ENCODE results near the gene LRRC58. TPM values are rescaled to one million over a fixed set of nuclear protein-coding genes. Genes with fewer than 3 reads are reported as not detected.

Gene LRRC58
- total RNA-seq, 1 experiment from 2014 or later = 34.8 TPM

DNA sequence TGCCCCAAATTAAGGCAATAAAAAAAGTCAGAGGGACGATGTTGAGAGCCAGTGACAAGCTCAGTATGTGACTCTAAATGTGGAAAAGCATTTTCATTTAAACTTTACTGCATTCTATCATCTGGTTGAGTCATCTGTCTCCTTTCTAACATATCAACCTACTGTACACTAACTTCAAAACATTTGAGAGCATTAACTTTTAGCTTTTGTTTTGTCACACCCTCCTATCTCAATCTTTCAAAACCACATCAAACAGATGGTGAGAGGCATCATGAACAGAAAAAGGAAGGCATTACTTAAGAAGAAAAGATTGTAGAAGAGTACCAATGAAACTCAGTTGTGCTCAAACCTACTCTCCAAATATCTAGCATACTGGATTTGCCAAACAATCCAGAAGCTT, 4.8 kb downstream of the LRRC58 start:
- RAD21 ChIA-PET (ENCODE audit: low non-redundant PET in 1 of 2, low total read pairs in 2 of 2, uncharacterized antibody in 2 of 2, unreplicated experiment in 2 of 2) = no interaction called here
- Histone ChIP-seq H3K9me2 (ENCODE audit: insufficient read depth) (no peaks in the 10 kb centered on the region), H3K79me2 (ENCODE audit: insufficient read depth, low read length) (peaks cover 95% of the 10 kb centered on the region), H3K9me3 (ENCODE audit: control insufficient read depth in 1 of 2, insufficient read depth in 1 of 2, low read depth in 1 of 2, low read length in 2 of 2) (peaks cover 0 to 5% of the 10 kb centered on the region in 2 experiments; a peak in 2 of 4 replicates), H4K20me1 (ENCODE audit: insufficient read depth) (peaks cover 16% of the 10 kb centered on the region; the same call in 1 of the 2 replicates), H2AFZ (ENCODE audit: low read depth, low read length, poor library complexity, severe bottlenecking) (no peak overlapping the region), H3K27me3 (ENCODE audit: insufficient read depth, low read length) (no peaks in the 10 kb centered on the region), H3K4me2 (ENCODE audit: low read length) (no peak overlapping the region), H3K9ac (ENCODE audit: low read length) (no peak overlapping the region), H3K4me1 (ENCODE audit: control insufficient read depth in 1 of 2, insufficient read depth in 2 of 2, low read length in 2 of 2) (peaks cover 7 to 22% of the 10 kb centered on the region in 2 experiments; a peak in 3 of 4 replicates), H3K27ac (ENCODE audit: low read depth, low read length) (no peak overlapping the region), H3K36me3 (ENCODE audit: control insufficient read depth in 1 of 2, insufficient read depth in 2 of 2, low read length in 2 of 2) (peaks cover 3 to 31% of the 10 kb centered on the region in 2 experiments; a peak in 2 of 4 replicates), H3K4me3 (replicated peaks in 1 of 2; ENCODE audit: low read depth in 1 of 2, low read length in 2 of 2) (no peak overlapping the region)
- no peak for TF ChIP-seq EZH2phosphoT487 (IDR thresholded peaks at IDR 0.05; ENCODE audit: borderline replicate concordance)
- no peak for TF ChIP-seq ZBTB33 (IDR thresholded peaks at IDR 0.05; ENCODE audit: extremely low read depth, insufficient replicate concordance, low read length)
- no peak for TF ChIP-seq JUND (IDR thresholded peaks at IDR 0.05)
- intact Hi-C loops (cut with micrococcal nuclease) = no loop called here
- no TSS peak for BruUV-seq (replicated peaks)
- DNase-seq (ENCODE audit: low read depth, low spot score) (no peak), ATAC-seq (no peak)
- CTCF ChIA-PET = no interaction called here
- POLR2A ChIA-PET = no interaction called here

GRCh38 chr3:120341658-120342346, 7.4 kb downstream of the LRRC58 start:
- Histone ChIP-seq H3K27ac (ENCODE audit: low read depth, low read length) (no peak overlapping the region), H3K36me3 (ENCODE audit: control insufficient read depth in 1 of 2, insufficient read depth in 2 of 2, low read length in 2 of 2) (peaks cover 3 to 39% of the 10 kb centered on the region in 2 experiments; a peak in 2 of 4 replicates), H3K9me2 (ENCODE audit: insufficient read depth) (no peaks in the 10 kb centered on the region), H3K9me3 (ENCODE audit: control insufficient read depth in 1 of 2, insufficient read depth in 1 of 2, low read depth in 1 of 2, low read length in 2 of 2) (peaks cover 0 to 5% of the 10 kb centered on the region in 2 experiments; a peak in 2 of 4 replicates), H2AFZ (ENCODE audit: low read depth, low read length, poor library complexity, severe bottlenecking) (no peak overlapping the region), H3K9ac (ENCODE audit: low read length) (no peak overlapping the region), H3K4me2 (ENCODE audit: low read length) (no peak overlapping the region), H4K20me1 (ENCODE audit: insufficient read depth) (peaks cover 16% of the 10 kb centered on the region; the same call in 1 of the 2 replicates), H3K4me3 (replicated peaks in 1 of 2; ENCODE audit: low read depth in 1 of 2, low read length in 2 of 2) (no peak overlapping the region), H3K27me3 (ENCODE audit: insufficient read depth, low read length) (no peaks in the 10 kb centered on the region), H3K4me1 (ENCODE audit: control insufficient read depth in 1 of 2, insufficient read depth in 2 of 2, low read length in 2 of 2) (peaks cover 4 to 14% of the 10 kb centered on the region in 2 experiments; a peak in 3 of 4 replicates), H3K79me2 (ENCODE audit: insufficient read depth, low read length) (peaks cover 100% of the 10 kb centered on the region)
- no TSS peak for BruUV-seq (replicated peaks)
- no peak for DNase-seq (ENCODE audit: low read depth, low spot score)
- ATAC-seq = no peak
- ChIA-PET RAD21 (ENCODE audit: low non-redundant PET in 1 of 2, low total read pairs in 2 of 2, uncharacterized antibody in 2 of 2, unreplicated experiment in 2 of 2) (no interaction called here), POLR2A (no interaction called here), CTCF (no interaction called here)
- intact Hi-C loops (cut with micrococcal nuclease) = no loop called here
- TF ChIP-seq SRF (IDR thresholded peaks at IDR 0.05; ENCODE audit: low read depth) (no peak), POLR2AphosphoS5 (IDR thresholded peaks at IDR 0.05; ENCODE audit: low read depth, low read length) (no peak), EZH2 (IDR thresholded peaks at IDR 0.05) (no peak), ZNF274 (IDR thresholded peaks at IDR 0.05; ENCODE audit: low read depth, low read length) (no peak), EZH2phosphoT487 (IDR thresholded peaks at IDR 0.05; ENCODE audit: borderline replicate concordance) (no peak), FOSL1 (IDR thresholded peaks at IDR 0.05; ENCODE audit: low read depth) (no peak), SP1 (IDR thresholded peaks at IDR 0.05; ENCODE audit: low read depth) (no peak), CBX3 (IDR thresholded peaks at IDR 0.05; ENCODE audit: low read depth) (no peak)
- TF ChIP-seq, protein P1, sequence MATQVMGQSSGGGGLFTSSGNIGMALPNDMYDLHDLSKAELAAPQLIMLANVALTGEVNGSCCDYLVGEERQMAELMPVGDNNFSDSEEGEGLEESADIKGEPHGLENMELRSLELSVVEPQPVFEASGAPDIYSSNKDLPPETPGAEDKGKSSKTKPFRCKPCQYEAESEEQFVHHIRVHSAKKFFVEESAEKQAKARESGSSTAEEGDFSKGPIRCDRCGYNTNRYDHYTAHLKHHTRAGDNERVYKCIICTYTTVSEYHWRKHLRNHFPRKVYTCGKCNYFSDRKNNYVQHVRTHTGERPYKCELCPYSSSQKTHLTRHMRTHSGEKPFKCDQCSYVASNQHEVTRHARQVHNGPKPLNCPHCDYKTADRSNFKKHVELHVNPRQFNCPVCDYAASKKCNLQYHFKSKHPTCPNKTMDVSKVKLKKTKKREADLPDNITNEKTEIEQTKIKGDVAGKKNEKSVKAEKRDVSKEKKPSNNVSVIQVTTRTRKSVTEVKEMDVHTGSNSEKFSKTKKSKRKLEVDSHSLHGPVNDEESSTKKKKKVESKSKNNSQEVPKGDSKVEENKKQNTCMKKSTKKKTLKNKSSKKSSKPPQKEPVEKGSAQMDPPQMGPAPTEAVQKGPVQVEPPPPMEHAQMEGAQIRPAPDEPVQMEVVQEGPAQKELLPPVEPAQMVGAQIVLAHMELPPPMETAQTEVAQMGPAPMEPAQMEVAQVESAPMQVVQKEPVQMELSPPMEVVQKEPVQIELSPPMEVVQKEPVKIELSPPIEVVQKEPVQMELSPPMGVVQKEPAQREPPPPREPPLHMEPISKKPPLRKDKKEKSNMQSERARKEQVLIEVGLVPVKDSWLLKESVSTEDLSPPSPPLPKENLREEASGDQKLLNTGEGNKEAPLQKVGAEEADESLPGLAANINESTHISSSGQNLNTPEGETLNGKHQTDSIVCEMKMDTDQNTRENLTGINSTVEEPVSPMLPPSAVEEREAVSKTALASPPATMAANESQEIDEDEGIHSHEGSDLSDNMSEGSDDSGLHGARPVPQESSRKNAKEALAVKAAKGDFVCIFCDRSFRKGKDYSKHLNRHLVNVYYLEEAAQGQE (IDR thresholded peaks at IDR 0.05; ENCODE audit: low read depth) = no peak
- TF ChIP-seq, protein P2, sequence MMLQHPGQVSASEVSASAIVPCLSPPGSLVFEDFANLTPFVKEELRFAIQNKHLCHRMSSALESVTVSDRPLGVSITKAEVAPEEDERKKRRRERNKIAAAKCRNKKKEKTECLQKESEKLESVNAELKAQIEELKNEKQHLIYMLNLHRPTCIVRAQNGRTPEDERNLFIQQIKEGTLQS (IDR thresholded peaks at IDR 0.05) = no peak
- TF ChIP-seq, protein P3, sequence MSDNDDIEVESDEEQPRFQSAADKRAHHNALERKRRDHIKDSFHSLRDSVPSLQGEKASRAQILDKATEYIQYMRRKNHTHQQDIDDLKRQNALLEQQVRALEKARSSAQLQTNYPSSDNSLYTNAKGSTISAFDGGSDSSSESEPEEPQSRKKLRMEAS (IDR thresholded peaks at IDR 0.05) = no peak

Measured in HCT116 (cell line).